HEK293T (cell line): ENCODE measurements around the gene UPK3A.

Experiments used
- CTCF ChIA-PET: fragments of 350-600 bp; formaldehyde crosslinking; extraction: SDS; loops from one replicate; lab custom pipeline; 2021; ENCODE audit warnings: antibody characterized with exemption, inconsistent platforms; lab: Yijun Ruan, JAX
- POLR2A ChIA-PET: fragments of 350-600 bp; formaldehyde crosslinking; extraction: SDS; loops from one replicate; lab custom pipeline; 2020; ENCODE audit warnings: antibody characterized with exemption, inconsistent platforms; lab: Yijun Ruan, JAX
- DNase-seq: peaks from one replicate; pipeline ENCODE4 v3.0.0; 2012; ENCODE audit warnings: mixed read lengths; ENCODE audit errors: extremely low spot score
- ARNT ChIP-seq: fragments of 450-650 bp; IDR thresholded peaks from 2 replicates; pipeline ENCODE4 v1.6.1; 2017; ENCODE audit warnings: mild to moderate bottlenecking
- BHLHE40 ChIP-seq: fragments of 450-650 bp; IDR thresholded peaks from 2 replicates; pipeline ENCODE4 v1.6.1; 2016; ENCODE audit warnings: mild to moderate bottlenecking, moderate library complexity, borderline replicate concordance
- CTBP1 ChIP-seq: fragments of 450-650 bp; IDR thresholded peaks from 2 replicates; pipeline ENCODE4 v1.6.1; 2016; ENCODE audit warnings: borderline replicate concordance
- ELF4 ChIP-seq: fragments of 450-650 bp; IDR thresholded peaks from 2 replicates; pipeline ENCODE4 v1.6.1; 2017; ENCODE audit warnings: antibody characterized with exemption
- FOXA1 ChIP-seq: fragments of 450-650 bp; IDR thresholded peaks from 2 replicates; pipeline ENCODE4 v1.6.1; 2016; ENCODE audit warnings: mild to moderate bottlenecking
- FOXK2 ChIP-seq: fragments of 450-650 bp; IDR thresholded peaks from 2 replicates; pipeline ENCODE4 v1.6.1; 2016; ENCODE audit warnings: mild to moderate bottlenecking
- FOXM1 ChIP-seq: fragments of 450-650 bp; IDR thresholded peaks from 2 replicates; pipeline ENCODE4 v1.6.1; 2017; ENCODE audit warnings: mild to moderate bottlenecking, borderline replicate concordance
- HDGF ChIP-seq: fragments of 450-650 bp; IDR thresholded peaks from 2 replicates; pipeline ENCODE4 v1.6.1; 2017; ENCODE audit warnings: antibody characterized with exemption, borderline replicate concordance
- L3MBTL2 ChIP-seq: fragments of 450-650 bp; conservative IDR thresholded peaks from 2 replicates; pipeline ENCODE4 v1.6.1; 2016; ENCODE audit warnings: mild to moderate bottlenecking
- LEF1 ChIP-seq: fragments of 450-650 bp; IDR thresholded peaks from 2 replicates; pipeline ENCODE4 v1.6.1; 2017; ENCODE audit warnings: mild to moderate bottlenecking, borderline replicate concordance
- NFRKB ChIP-seq: fragments of 450-650 bp; IDR thresholded peaks from 2 replicates; pipeline ENCODE4 v1.6.1; 2016; ENCODE audit warnings: mild to moderate bottlenecking, moderate library complexity
- PKNOX1 ChIP-seq: fragments of 450-650 bp; IDR thresholded peaks from 2 replicates; pipeline ENCODE4 v1.6.1; 2016
- SP1 ChIP-seq: fragments of 450-650 bp; IDR thresholded peaks from 2 replicates; pipeline ENCODE4 v1.6.1; 2017
- SUZ12 ChIP-seq: fragments of 450-650 bp; IDR thresholded peaks from 2 replicates; pipeline ENCODE4 v1.6.1; 2016; ENCODE audit warnings: mild to moderate bottlenecking
- TARDBP ChIP-seq: fragments of 450-650 bp; IDR thresholded peaks from 2 replicates; pipeline ENCODE4 v1.6.1; 2016
- ZNF384 ChIP-seq: fragments of 450-650 bp; IDR thresholded peaks from 2 replicates; pipeline ENCODE4 v1.6.1; 2016

The UPK3A gene

GRCh38 chr22:45314786-45315185, 30.0 kb downstream of the UPK3A start:
- TF ChIP-seq FOXM1: no peak
- no peak for TF ChIP-seq ELF4
- no peak for TF ChIP-seq SUZ12
- no peak for TF ChIP-seq ZNF384
- TF ChIP-seq FOXK2: no peak
- ChIA-PET CTCF (no interaction called here), POLR2A (no interaction called here)
- no peak for DNase-seq

DNA sequence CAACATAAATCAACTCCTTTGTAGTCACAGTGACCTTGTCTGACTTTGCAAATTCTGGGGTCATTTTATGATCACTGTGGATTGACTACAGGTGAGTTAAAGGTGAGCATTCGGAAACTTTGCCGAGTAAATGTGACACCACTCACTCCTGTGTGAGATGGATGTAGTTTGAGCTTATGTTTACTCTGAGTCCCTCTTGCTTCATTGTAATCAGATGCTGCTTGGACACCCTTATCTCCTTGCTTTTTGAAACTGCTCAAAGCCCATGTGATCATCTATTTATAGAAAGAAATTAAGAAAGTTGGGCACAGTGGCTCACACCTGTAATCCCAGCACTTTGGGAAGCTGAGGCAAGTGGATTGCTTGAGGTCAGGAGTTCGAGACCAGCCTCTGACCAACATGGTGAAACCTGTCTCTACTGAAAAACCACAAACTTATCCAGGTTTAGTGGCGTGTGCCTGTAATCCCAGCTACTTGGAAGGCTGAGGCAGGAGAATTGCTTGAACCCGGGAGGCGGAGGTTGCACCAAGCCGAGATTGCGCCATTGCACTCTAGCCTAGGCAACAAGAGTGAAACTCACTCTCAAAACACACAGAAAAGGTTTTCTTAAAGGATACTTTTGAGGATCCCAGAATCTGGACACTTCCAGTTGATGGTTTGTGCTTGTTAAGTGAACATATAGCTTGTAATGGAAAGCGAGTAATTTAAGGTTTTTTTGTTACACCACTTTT, 32.2 kb downstream of the UPK3A start:
- no peak for DNase-seq
- TF ChIP-seq PKNOX1: peak; percentile 24; the same call in 1 of the 2 replicates
- TF ChIP-seq FOXM1: no peak
- CTCF ChIA-PET: no interaction called here

GRCh38 chr22:45317551-45318167, 32.9 kb downstream of the UPK3A start:
- CTCF ChIA-PET: no interaction called here
- TF ChIP-seq SUZ12 (no peak), TARDBP (no peak), FOXK2 (no peak), PKNOX1 (no peak), SP1 (no peak), CTBP1 (no peak), LEF1 (no peak), L3MBTL2 (no peak), ZNF384 (no peak), ARNT (no peak), BHLHE40 (no peak), FOXM1 (no peak), FOXA1 (no peak), ELF4 (no peak)
- POLR2A ChIA-PET: no interaction called here
- DNase-seq: peak; percentile 48

More for the DNA sequence above, 32.2 kb downstream of the UPK3A start:
- POLR2A ChIA-PET: no interaction called here

DNA sequence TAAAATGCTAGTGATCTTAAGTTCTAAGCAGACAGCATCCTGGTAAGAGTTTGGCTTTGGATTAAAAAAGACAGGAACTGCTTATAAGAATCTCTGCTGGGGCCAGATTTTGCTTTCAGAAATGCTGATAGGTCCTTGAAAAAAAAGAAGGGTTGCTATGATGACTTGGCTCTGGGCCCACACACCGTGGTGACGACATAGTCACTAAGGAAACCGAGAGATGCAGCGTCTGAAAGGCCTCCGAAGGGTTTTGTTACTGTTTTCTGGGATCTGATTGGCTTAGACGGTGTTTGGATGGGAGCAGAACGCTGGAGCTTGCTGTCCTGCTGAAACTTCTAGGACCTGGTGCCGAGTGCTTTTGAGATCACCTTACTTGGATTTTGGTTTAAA, 33.4 kb downstream of the UPK3A start:
- TF ChIP-seq FOXK2 (no peak), ZNF384 (0 out of 2 replicates have a peak, but pooled peaks have one; percentile 28)
- CTCF ChIA-PET: no interaction called here
- POLR2A ChIA-PET: no interaction called here

DNA sequence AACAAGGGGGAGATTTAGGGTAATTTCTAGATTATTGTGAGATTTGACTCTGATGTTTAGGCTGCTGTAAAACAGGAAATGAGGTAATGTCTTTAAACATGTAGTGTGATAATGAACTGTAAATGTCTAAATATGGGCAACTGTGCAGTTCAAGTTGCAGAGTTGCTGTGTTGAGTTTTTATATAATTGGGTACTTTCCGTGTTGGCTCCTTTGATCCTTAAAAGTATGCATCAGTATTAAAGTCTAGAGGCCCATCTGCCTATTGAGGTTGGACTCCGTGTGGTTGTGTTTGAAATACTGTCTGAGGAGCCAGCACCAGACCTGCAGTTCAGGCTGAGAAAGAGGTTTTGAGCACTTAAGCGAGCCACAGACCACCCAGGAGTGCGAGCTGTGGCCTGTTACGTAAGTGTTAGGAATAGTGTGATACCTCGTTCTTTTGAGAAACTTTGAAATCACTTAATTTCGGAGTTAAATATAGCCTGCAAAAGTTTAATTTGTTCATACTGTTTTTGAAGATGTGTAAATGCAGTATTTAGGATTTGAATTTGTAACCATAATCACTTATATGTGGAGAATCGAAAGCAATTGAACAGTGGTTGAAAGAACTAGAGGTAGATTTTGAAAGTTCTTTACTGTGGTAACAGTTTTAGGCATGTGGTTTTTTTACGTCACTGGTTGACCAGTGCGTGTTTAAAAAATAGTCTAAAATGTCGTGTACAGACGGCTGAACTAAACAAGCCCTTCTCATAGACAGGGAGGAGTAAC, 34.0 kb downstream of the UPK3A start:
- ChIA-PET POLR2A (interaction anchor here (0.9 kb wide), 1 partner anchor 9 kb away, joined by 3 read pairs; the partner anchor contains the start of gene FAM118A), CTCF (no interaction called here)
- TF ChIP-seq HDGF (no peak), BHLHE40 (no peak), CTBP1 (no peak), ARNT (no peak), PKNOX1 (no peak), ELF4 (no peak), FOXK2 (no peak), ZNF384 (no peak), NFRKB (no peak), SUZ12 (no peak), FOXM1 (no peak), LEF1 (no peak), TARDBP (no peak), SP1 (no peak), FOXA1 (no peak), L3MBTL2 (no peak)
- no peak for DNase-seq

More for the DNA sequence above, 33.4 kb downstream of the UPK3A start:
- DNase-seq: peak; percentile 70

DNA sequence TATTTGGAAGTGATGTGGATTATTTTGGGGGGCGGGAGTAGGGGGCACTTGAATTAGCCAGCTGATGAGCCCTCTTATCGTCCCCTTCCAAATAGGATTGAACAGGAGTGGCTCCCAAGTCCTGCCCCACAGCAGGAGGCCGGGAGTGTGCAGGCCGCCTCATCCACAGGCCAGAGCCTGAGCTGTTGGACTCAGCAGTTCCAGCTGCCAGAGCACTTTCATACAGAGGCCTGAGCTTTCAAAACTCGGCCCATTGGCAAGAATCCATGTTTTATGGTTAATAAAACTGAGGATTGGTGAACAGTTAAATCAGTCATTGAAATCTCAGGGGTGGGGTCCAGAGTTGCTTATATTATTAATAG, 34.6 kb downstream of the UPK3A start:
- peak; percentile 45 for DNase-seq
- ChIA-PET CTCF (no interaction called here), POLR2A (interaction anchor here (0.9 kb wide), 1 partner anchor 10 kb away, joined by 3 read pairs; the partner anchor contains the start of gene FAM118A)
- TF ChIP-seq BHLHE40 (no peak), LEF1 (no peak), FOXA1 (no peak), PKNOX1 (no peak), FOXM1 (no peak), ARNT (no peak), FOXK2 (no peak), HDGF (no peak), SUZ12 (no peak), L3MBTL2 (no peak), CTBP1 (no peak), NFRKB (no peak), ELF4 (no peak)
